DMS153 (cell line): ENCODE results near the gene FRMD4A.
"Not testable (repeated sequence)": the region's sequence is repeated elsewhere in the genome, so short reads cannot be mapped to it uniquely, and the experiment has no call there.

Experiments used
- DNase-seq: peaks from one replicate; lab custom pipeline; 2025; lab: John Stamatoyannopoulos, UW

Gene FRMD4A

GRCh38 chr10:14052931-14053330 is 277.8 kb downstream of the FRMD4A start:
- no peak for DNase-seq

GRCh38 chr10:14050598-14050997 is 280.1 kb downstream of the FRMD4A start:
- no peak for DNase-seq

- DNase-seq, result no peak
Measured at GRCh38 chr10:14048930-14049613, 281.7 kb downstream of the FRMD4A start.

GRCh38 chr10:14047431-14047830 is 283.3 kb downstream of the FRMD4A start:
- no peak for DNase-seq

GRCh38 chr10:14042051-14042450 is 288.7 kb downstream of the FRMD4A start:
- DNase-seq, result not testable (repeated sequence)

- DNase-seq, result no peak
Measured at GRCh38 chr10:14040787-14041631, 289.7 kb downstream of the FRMD4A start.

GRCh38 chr10:14039968-14040668 is 290.6 kb downstream of the FRMD4A start:
- no peak for DNase-seq

GRCh38 chr10:14036233-14036632 is 294.5 kb downstream of the FRMD4A start:
- DNase-seq, result no peak

GRCh38 chr10:14035506-14035905 is 295.2 kb downstream of the FRMD4A start:
- no peak for DNase-seq

- no peak for DNase-seq
Measured at GRCh38 chr10:14032406-14032998, 298.2 kb downstream of the FRMD4A start.

- no peak for DNase-seq
Measured at GRCh38 chr10:14026325-14026724, 304.4 kb downstream of the FRMD4A start.

GRCh38 chr10:14025283-14026189 is 305.2 kb downstream of the FRMD4A start:
- DNase-seq, result no peak

GRCh38 chr10:14024329-14025202 is 306.2 kb downstream of the FRMD4A start:
- DNase-seq, result no peak

GRCh38 chr10:14023673-14024328 is 306.9 kb downstream of the FRMD4A start:
- DNase-seq, result no peak

GRCh38 chr10:14022954-14023672 is 307.6 kb downstream of the FRMD4A start:
- DNase-seq, result no peak

- no peak for DNase-seq
Measured at GRCh38 chr10:14022052-14022451, 308.7 kb downstream of the FRMD4A start.

GRCh38 chr10:14020037-14020664 is 310.6 kb downstream of the FRMD4A start:
- no peak for DNase-seq

- DNase-seq, result no peak
Measured at GRCh38 chr10:14017467-14017866, 313.3 kb downstream of the FRMD4A start.

GRCh38 chr10:14016931-14017333 is 313.8 kb downstream of the FRMD4A start:
- no peak for DNase-seq
